GM21367 (cell line): ENCODE measurements around the gene NCOA3.
"Not testable (repeated sequence)": the region's sequence is repeated elsewhere in the genome, so short reads cannot be mapped to it uniquely, and the experiment has no call there.

Experiments used
- ATAC-seq: cut with Tn5 transposase; IDR thresholded peaks from one replicate; pipeline ENCODE4 v1.9.1; 2021; ENCODE audit not compliant: unreplicated experiment

The NCOA3 gene

DNA sequence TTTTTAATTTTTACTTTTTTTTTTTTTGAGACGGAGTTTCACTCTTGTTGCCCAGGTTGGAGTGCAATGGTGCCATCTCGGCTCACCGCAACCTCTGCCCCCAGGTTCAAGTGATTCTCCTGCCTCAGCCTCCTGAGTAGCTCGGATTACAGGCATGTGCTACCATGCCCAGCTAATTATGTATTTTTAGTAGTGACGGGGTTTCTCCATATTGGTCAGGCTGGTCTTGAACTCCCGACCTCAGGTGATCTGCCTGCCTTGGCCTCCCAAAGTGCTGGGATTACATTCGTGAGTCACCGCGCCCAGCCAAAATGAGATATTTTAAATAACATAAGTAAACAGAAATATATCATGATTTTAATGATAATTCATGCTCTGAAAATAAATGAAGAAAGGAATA, 1.6 kb upstream of the NCOA3 start:
- not testable (repeated sequence) for ATAC-seq

DNA sequence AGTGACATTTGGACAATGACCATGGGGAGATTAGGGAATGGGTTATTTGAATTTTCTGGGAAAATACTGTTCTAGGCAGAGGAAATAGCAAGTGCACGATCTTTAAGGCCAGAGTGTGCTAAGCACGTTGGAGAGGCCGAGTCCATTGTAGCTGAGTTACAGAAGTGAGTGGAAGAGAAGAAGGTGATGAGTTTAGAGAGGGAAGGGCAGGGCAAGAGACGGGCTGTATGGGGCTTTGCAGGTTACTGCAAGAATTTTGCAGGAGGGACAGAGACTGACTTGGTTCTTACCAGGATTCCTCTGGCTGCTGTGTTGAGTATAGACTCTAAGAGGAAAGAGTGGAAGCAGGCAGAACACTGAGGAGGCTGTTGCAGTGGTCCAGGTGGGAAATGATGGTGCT, 1.1 kb upstream of the NCOA3 start:
- ATAC-seq, result no peak

DNA sequence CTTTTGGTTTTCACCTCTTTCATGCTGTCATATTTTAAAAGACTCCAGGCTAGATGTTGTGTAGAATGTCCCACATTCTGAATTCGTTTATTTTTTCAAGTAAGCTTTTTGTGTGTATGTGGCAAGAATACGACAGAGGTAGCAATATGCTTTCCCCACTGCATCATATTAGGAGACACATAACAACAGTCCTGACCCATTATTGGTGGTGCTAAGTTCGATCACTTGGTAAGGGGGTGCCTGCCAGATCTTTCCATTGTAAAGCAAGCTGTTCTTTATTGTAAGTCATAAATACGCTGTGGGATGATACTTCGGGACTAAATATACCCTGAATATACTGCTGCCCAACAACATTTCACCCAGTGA, 588 bp upstream of the NCOA3 start:
- ATAC-seq, result no peak

DNA sequence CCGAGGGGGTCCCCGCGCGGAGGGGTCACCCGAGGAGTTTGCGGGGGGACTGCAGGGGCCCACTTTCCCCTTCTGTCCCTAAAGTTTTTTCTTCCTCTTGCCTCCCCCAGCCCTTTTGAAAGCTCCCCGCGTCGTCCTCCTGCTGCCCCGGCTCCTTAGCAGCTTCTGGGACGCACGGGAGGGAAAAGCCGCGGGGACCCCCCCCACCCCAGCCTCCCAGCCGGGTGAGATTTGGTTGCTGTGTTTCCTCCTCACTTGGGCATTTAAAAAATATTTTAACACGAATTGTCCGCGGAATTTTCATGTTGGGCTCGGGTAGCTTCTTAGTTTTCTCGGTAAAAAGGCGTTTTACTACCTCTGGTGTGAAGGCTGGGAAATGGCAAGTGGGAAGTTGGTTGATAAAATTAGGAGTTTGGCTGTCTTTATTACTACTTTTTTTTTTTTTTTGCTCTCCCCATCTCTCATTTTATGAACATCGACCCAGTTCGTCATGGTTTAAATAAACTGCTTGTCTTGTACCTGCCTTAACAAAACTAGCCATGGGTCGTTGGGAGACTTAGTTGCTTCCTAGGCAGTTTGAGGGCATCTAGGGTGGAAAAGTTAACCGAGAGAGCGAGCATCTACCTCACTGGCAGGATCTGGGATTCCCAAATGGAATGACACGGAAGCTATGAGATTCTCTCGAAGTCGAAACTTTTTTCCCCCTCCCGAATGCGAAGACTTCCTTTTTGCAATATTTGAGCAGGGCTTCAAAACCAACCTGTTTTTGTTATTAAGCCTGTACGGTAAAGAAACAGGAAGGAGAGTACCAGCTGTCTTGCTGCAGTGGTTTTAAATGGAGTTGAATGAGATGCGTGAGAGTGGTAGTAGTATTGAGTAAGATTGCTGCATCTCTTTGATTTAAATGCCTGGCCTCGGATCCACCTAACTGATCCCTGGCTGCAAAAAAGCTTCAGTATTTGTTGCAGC, 868 bp downstream of the NCOA3 start:
- no peak for ATAC-seq

DNA sequence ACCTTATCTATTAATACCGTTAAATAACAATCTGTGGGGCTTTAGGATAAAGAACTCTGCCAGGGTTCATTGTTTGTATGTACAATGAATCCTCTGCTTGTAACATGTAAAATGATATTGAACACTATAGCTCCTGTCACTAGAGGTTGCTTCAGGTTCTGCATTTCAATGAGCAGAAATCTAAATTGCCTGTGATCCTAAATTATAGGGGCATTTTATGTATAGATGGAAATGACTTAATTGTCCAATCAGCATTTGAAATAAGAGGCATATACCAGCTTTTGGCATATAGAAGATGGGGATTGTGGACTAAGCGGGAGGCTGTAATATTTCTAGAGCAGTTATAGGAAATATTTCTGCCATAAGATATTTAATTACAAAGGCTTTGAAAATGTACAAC, 2.0 kb downstream of the NCOA3 start:
- ATAC-seq, result no peak

DNA sequence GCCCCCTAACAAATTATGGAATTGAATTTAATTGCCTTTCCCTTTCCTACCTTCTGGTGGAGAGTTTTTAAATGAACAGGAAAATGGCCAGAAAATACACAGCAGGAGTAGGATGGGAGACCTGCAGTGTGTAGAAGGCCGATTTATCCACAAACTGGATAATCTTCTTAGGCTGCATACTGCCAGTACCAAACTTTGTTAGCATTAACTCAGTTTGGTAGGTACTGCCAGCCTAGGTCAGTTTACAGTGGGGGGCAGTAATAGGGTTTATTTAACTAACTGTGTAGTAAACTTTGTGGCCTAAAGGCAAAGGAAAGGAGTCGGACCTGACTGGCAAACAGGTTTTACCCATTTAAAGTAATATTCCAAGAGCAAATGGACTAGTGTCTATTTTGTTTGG, 4.6 kb downstream of the NCOA3 start:
- ATAC-seq, result no peak

DNA sequence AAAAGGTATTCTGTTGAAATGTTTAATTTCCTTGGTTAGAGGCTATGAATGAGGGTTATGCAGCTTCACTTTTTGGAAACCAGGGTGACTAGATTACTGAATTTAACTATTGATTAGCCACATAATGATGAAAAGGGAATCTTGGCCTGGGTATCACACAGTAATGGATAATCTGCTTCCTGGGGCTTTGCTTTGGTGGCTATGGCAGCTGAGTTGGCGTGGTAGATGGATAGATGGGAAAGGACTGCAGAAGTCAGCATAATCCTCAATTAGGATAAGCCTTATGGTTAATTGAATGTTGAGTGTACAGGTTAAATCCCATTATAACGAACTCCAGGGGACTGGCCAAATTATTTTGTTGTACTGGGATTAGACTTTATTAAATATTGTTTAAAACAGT, 5.2 kb downstream of the NCOA3 start:
- no peak for ATAC-seq

DNA sequence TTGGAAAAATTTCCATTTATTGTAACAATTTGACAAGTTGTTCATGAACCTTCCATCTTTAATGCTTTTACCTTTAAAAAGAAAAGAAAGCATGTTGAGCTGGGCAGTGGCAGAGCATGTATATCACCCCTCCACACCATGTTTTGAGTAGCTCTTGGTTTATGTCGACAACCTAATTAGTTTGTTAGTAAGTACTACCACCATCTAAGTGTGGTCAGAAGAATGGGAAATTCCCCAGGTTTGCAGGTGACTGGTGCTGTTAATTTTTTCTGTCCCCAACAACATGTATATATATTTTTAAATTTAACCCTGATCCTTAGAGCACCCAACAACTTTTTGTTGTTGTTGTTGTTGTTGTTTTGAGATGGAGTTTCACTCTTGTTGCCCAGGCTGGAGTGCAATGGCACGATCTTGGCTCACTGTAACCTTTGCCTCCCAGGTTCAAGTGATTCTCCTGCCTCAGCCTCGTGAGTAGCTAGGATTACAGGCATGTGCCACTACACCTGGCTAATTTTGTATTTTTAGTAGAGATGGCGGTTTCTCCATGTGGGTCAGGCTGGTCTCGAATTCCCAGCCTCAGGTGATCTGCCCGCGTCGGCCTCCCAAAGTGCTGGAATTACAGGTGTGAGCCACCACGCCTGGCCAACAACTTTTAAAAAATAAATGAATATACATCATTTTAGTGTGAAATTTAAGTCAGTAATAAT, 5.7 kb downstream of the NCOA3 start:
- not testable (repeated sequence) for ATAC-seq

DNA sequence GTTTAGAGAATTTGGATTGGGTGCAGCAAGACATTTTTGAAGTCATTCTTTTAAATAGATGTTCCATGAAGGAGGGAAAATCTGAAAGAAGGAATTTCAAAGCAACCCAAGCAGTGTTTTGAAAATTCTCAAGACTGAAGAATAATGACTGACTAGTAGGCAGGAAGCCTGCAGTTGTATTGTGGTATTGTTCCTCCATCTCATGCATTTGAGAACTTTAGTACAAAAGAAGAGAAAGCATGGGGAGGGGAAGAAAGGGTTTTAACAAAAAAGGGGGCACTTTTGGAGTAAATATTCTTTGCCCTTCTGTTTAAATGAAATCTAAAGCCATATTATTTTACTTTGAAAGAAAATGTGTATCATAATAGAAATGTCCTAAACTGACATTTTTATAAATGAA, 6.6 kb downstream of the NCOA3 start:
- no peak for ATAC-seq

DNA sequence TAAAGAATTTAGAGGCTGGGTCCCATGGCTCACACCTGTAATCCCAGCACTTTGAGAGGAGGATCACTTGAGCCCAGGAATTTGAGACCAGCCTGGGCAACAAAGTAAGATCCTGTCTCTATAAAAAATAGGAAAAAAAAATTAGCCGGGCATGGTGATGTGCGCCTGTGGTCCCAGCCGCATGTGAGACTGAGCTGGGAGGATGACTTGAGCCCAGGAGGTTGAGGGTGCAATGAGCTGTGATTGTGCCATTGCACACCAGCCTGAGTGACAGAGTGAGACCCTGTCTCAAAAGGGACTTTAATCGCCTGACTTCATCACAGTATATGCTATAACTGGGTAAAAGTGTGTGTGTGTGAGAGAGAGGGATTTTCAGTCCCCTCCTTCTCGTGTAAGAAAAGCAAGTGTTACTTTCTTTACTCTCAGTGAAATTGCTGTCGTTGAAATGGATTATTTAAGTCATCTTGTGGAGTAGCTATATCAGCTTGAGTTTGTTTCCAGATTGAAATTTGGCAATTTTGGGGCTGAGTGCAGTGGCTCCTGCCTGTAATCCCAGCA, 7.5 kb downstream of the NCOA3 start:
- ATAC-seq, result no peak

DNA sequence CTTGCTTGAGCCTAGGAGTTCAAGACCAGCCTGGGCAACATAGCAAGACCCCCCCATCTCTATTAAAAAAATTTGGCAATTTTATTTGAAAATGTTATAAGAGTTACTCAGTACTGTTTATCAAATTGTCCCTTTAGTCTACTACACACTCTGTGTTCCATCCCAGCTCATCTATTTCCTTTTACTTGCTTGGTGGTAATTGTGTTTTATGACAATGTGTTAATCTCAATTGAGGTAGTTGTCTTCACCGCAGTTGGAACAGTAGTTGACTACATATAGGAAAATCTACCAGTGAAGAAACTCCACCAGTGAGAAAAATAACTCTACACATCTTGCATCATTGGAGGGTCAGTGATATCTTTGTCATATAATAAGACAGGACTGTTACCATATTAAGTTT, 8.0 kb downstream of the NCOA3 start:
- ATAC-seq, result no peak

DNA sequence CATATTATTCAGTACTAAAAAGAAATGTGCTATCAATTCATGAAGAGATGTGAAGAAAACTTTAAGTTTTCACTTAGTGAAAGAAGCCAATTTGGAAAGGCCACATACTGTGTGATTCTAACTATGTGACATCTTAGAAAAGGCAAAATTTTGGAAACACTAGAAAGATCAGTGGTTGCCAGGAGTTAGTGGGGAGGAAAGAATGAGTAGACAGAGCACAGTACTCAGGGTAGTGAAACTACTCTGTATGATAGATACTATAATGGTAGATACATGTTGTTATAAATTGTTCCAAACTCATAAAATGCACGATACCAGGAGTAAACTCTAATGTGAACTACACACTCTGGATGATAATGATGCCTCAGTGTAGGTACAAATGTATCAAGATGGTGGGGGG, 14.2 kb downstream of the NCOA3 start:
- ATAC-seq, result no peak

DNA sequence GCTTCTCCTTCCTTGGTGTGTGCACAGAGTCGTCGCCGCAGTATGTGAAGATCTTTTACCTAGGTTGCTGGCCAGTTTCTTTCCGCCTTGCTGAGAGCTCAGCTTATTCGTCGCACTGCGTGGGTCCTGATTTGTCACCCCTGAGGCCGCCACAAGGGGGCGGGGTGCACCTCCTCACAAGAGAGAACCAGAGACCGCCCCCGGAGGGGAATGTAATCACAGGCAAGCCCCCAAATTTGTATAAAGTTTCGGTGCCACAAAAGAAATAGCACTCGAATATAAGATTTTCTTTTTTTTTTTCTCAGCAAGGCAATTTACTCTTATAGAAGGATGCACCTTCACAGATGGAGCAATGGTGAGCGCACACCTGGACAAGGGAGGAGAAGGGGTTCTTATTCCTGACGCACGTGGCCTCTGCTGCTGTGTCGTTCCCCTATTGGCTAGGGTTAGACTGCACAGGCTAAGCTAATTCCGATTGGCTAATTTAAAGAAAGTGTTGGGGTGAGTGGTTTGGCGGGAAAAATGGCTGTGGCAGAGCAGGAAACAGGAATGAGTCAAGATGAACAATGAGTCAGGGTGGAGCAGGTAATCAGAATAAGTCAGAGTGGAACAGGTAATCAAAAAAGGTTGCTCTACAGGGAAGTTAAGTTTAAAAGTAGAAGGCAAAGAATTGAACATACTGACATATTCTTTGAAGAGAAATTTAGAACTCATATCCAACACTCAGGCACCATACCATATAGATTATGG, 19.5 kb downstream of the NCOA3 start:
- no peak for ATAC-seq

DNA sequence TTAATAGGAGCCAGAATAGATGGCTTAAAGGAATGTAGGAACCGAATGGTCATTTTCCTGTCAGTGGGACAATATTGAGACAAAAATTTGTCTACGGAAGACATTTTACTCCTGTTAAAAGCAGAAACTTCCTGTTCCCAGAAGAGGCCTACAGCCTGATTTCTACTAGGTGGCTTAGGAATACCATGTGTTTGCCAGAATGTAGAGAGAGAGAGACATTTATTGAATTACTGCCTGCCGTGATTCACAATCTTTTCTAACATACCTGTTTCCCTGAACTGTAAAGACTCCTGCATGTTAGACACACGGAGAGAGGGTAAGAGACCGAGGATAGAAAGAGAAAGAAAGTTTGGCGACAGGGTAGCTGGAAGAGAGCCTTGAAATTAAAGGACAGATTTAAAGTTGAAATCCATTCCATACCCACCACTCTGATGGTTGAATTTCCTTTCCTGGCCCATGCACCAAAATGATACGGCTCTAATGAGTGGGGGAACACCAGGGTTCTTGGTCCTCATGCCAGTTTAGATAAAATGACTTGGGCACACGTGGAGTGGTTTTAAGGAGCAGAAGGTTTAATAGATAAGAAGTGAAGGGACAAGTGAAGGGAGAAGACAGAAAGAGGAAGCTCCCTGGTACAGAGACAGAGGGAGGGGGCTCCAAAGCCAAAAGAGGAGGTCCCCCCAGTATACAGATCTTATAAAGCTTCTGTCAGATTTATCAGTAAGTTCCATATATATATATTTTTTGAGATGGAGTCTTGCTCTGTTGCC, 22.5 kb downstream of the NCOA3 start:
- no peak for ATAC-seq

DNA sequence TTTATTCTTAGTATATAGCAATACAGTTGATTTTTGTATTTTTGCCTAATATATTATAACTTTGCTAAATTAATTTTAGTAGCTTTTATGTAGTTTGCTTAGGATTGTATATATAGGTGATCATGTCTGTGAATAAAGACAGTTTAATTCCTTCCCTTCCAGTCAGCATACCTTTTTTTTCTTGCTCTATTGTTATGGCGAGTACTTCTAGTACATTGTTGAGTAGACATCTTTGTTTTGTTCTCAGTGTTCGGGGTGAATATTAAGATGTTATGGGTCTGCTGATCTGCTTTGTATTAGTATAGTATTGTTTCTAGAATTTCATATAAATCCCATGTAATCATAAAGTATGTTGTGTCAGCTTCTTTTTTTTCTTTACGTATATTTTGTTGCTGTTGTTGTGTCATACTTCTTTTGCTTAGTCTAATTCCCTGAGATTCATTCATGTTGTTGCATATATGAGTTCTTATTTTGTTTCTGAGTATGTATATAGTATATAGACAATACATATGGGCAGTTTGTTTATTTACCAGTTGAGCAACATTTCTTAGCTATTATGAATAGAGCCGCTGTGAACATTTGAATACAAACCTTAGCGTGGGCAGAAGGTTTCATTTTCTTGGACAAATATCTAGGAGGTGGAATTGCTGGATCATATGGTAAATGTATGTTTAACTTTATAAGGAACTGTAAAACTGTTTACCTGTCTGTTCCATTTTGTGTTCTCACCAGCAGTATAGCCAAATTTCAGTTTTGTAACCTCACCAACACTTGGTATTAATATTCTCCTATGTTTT, 25.5 kb downstream of the NCOA3 start:
- ATAC-seq, result no peak

DNA sequence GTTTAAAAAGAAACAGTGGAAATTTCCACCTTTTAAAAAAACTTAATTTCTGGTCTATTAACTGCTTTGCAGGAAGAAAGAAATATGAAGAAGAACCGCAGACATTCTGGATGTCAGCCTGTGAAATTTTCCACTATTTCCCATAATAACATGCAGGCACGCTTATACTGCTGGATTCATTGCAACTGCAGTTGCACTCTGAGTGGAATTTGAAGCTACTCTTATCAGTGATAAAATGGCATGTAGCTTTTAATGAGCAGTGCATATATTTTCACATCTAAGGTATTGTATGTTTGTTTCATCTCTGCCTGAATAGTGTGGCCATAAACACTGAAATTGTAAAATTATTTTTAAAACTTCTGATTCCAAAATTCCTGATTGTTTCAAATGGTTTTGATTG, 28.2 kb downstream of the NCOA3 start:
- ATAC-seq, result no peak

DNA sequence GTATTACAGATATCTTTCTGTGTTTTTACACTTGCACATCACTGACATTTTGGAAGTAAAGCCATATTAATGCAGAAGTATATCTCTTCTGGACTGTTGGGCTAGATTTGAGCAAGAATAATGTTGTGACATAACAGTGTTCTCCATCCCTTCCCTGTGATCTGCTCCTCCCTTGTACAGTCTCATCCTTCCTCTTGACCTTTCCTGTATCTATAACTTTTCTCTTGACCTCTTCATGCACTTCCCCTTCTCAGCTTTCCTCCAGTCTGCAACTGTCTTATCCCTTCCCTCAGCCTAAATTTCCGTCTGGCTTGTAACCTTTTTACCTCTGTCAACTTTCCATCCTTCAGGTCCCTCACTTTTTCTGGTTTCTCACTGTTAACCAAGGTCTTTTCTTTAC, 29.8 kb downstream of the NCOA3 start:
- no peak for ATAC-seq

DNA sequence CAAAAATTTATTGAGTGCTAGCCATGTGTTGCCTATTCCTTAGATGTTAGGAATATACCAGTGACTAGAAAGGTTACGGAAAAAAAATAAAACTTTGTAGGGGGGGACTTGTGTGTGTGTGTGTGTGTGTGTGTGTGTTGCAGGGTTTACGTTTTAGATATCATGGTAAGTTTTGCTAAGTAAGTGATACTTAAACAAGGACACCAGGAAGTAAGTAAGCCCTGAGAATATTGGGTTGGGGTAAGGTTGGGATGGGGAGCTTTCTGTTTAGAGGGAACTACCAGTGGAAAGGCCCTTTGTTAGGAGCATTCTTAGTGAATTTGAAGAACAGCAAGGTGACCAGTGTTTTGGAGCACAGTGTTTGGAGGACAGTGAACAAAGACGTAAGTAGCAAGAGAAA, 30.3 kb downstream of the NCOA3 start:
- ATAC-seq, result no peak

DNA sequence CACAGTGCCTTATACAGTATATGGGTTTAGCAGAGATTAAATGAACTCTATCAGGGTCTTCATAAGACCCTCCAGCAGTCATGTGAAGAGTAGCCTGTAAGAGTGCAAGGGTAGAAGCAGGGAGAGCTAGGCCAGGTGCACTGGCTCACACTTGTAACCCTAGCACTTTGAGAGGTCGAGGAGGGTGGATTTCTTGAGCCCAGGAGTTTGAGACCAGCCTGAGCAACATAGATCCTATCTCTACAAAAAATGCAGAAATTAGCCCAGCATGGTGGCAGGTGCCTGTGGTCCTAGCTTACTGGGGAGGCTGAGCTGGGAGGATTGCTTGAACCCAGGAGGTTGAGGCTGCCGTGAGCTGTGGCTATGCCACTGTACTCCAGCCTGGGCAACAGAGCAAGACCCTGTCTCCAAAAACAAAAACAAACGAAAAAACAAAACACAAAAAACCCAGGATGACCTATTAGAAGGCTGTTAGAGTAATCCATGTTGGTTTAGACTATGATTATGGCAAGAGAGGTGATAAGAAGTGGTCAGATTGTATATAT, 31.9 kb downstream of the NCOA3 start:
- no peak for ATAC-seq

DNA sequence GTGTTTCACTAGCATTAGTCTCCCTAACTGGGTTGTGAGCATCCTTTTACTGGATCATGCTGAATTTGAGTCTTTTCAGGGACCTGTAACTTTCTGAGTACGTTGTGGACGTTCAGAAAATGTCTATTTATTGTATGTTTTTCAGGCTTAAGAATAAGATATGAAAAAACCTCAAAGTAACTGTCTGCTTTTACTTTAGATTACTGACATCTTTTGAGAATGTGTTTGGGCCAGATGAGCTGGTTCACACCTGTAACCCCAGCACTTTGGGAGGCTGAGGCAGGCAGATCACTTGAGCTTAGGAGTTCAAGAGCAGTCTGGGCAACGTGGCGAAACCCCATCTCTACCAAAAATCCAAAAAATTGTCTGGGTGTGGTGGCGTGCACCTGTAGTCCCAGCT, 32.7 kb downstream of the NCOA3 start:
- no peak for ATAC-seq
